DMS114 treated with DMSO at 0.1 percent for 48 hours (cell line): ENCODE measurements around the gene KCTD1.

Experiments
- DNase-seq: peaks from one replicate; lab custom pipeline; 2025; ENCODE audit not compliant: unreplicated experiment; lab: John Stamatoyannopoulos, UW

KCTD1 gene

GRCh38 chr18:26548415-26549262, at the start of gene KCTD1:
TSS of gene KCTD1 (minus strand) at chr18:26548553. CDS start at chr18:26548536, 17 bp downstream.
- peak; percentile 77 for DNase-seq

- no peak for DNase-seq
Observed at GRCh38 chr18:26593365-26594320, 45.3 kb upstream of the KCTD1 start.

DNA sequence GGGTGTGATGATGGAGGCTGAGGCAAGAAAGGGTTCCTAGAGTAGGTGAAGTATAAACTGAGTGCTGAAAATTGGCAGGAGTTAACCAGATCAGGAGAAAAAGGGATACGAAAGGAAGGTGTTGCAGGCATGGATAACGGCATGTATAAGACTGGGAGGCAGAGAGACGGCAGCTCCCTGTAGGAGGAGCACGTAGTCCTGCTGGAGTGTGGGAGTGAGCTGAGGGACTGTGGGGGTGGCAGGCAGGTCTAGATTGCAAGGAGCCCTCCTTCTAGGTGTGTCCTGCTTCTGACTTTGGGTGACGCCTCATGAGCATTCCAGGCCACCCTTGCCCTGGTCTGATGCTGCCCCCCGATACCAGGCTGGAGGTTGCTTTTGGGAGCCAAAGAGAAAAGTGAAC, 36.4 kb upstream of the KCTD1 start:
- DNase-seq = no peak

- DNase-seq = no peak
Observed at GRCh38 chr18:26579941-26580618, 31.7 kb upstream of the KCTD1 start.

DNA sequence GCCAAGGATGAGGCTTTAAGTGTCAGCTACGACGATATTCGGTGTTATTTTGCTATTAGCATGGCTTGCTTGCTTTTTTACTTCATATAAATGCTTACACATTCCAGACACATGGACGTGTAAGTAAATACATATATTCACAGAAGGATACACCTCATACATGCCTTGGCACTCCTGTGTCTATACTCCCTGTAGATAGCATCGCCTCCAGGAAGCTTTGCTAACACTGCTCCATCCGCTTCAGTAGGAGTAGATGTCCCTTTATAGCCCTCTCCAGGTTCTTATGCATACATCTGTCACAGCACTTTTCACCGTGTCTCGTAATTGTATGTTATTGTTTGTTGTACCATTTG, 27.5 kb upstream of the KCTD1 start:
- no peak for DNase-seq

DNA sequence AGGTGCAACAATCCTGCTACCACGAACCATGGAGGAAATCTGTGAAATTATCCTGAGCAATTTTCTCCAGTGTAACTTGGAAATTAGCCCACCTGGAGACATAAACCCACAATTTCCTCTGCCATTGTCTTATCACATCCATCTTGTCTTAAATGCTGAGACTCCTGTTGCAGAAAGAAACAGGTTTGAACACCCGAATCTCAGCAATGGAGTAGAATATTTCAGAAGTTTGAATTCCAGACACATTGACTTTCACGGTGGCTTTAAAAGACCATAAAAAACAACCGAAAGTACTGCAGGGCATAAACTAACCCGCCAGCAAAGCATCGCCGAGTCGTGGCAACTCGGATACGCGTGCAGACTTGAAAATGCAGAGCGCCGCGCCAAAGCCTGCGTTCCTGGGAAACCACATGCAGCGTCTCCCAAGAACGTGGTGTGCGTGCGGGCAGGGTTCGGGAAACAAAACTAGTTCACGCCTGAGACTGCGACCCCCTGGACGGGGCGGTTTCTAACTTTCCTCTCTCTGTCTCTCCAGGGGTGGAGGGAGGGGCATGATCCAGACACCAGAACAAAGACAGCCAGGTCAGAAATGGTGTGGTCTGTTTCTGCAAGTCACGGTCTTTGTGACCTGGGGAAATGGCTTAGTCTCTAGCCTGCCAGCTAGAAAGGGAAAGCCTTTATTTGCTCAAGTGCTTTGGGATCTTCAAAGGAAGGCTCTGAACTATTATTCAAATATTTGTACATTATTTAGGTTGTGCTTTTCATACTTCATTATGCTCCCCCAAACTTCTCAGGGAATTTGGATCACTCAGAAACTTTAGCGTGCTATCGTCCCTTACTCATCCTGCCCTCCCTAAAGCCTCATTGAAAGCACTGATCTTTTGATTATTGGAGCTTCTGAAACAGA, 26.9 kb upstream of the KCTD1 start:
- DNase-seq = no peak

GRCh38 chr18:26568926-26569665, 20.7 kb upstream of the KCTD1 start:
- no peak for DNase-seq

DNA sequence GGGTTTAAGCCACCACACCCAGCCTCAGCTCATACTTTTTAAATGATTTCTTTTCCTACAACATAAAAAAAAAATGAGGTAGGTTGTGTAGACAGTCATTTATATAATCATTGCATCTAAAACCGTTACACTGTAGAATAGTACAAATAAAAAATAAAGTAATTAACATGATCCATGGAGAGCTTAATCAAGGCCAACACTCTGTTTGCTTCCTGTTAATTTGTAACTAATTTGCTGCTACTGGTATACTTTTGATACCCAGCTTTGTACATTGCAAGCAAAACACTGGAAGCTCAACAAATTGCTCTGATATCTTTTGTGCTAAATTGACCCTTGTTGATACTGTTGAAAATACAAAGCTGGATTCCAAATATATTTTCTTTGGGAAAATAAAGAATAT, 20.2 kb upstream of the KCTD1 start:
- no peak for DNase-seq

- no peak for DNase-seq
Observed at GRCh38 chr18:26566874-26567555, 18.7 kb upstream of the KCTD1 start.

GRCh38 chr18:26565514-26565913, 17.2 kb upstream of the KCTD1 start:
- no peak for DNase-seq

- no peak for DNase-seq
Observed at GRCh38 chr18:26563024-26563423, 14.7 kb upstream of the KCTD1 start.

GRCh38 chr18:26562568-26562967, 14.2 kb upstream of the KCTD1 start:
- DNase-seq = no peak

GRCh38 chr18:26561769-26562168, 13.4 kb upstream of the KCTD1 start:
- DNase-seq = no peak

DNA sequence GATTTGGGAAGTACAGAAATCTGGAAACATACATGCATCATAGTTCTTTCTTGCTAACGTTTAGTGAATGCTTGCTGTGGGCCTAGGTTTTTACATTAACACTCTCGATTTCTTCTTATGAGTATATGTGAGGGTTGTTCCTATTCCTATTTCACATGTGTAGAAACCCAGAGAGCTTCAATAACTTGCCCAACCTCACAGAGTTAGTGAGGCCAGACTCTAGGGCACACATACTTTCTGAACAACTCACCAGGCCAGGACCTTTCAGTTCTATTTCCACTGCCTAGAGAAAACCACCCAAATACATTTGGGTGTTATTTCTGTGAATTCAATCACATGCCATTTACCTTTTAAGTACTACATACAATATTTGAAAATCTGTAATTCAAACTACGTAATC, 8.2 kb upstream of the KCTD1 start:
- DNase-seq = no peak

DNA sequence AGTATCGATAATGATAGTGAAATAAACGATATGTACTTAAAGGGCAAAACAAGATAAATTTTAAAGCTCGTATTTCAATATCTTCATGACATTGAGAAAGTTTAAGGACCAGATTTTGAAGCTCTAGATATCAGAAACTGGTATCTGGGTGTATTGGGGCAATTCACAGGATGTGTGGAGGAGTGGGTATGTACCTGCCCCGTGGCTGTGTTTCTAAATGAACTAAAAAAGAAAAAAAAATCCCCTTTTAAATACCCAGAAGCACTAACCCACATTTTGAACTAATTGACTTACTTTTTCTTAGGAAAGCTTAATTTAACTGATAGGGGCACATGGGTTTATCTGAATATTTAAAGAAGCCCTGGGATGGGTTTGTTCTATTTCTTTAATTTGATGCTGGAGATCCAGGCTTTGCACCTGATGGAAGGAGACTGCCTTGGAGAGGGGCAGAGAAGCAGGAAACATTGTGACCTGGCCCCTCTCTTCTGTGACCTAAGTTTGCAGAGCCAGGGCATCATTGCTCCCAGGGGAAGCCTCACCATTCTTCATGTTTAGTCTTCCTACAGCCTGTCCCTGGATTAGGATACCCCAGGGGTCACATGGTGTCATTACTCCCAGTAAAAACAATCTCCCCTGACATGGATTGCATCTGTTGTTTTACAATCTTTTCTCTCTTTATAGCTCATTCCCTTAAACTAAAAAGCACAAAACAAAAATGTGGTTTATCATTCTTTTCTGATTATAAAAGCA, 7.6 kb upstream of the KCTD1 start:
- DNase-seq = no peak

DNA sequence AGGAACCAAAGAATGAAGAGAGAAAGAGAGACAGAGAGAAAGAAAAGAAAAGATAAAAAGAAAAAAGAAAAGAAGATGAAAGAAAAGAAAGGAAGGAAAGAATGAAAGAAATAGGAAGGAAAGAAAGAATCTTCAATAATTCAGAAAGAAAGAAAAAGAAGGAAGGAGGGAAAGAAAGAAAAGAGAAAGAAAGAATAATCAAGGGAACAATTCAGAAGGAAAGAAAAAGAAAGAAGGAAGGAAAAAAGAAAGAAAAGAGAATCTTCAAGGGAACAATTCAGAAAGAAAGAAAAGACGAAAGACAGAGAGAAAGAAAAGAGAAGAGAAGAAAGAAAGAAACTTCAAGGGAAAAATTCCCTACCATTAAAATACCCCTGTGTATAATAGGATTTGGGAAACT, 5.6 kb upstream of the KCTD1 start:
- no peak for DNase-seq

- no peak for DNase-seq
Observed at GRCh38 chr18:26551695-26552081, 3.3 kb upstream of the KCTD1 start.

- no peak for DNase-seq
Observed at GRCh38 chr18:26550998-26551694, 2.8 kb upstream of the KCTD1 start.
